SK-N-SH (cell line): ENCODE measurements around the gene SLC25A47. TPM values are rescaled to one million over a fixed set of nuclear protein-coding genes. Genes with fewer than 3 reads are reported as not detected.

Experiments
- CTCF ChIA-PET: fragments of 300-600, 350-600 bp; formaldehyde crosslinking; extraction: SDS; loops from one replicate; lab custom pipeline; 2021; lab: Yijun Ruan, JAX
- POLR2A ChIA-PET: fragments of 350-600 bp; sonication (Branson Sonifier 250); formaldehyde crosslinking; extraction: SDS; loops from one replicate; lab custom pipeline; 2020; ENCODE audit warnings: antibody characterized with exemption, inconsistent platforms; lab: Yijun Ruan, JAX
- DNase-seq: peaks from one replicate; pipeline ENCODE4 v3.0.0; 2012
- H2AFZ ChIP-seq: fragments of 200-600 bp; sonication (generic); 2 replicates; pipeline ENCODE4 v1.8.1; 2016; ENCODE audit warnings: antibody characterized with exemption, mild to moderate bottlenecking, low read depth
- H3F3A ChIP-seq: fragments of 200-600 bp; sonication (generic); replicated peaks from 2 replicates; pipeline ENCODE3; 2016; ENCODE audit warnings: antibody characterized with exemption, mild to moderate bottlenecking; ENCODE audit not compliant: insufficient read depth
- H3K27ac ChIP-seq, 2 experiments: fragments of 200-500 bp in 1 of 2; fragments of 200-600 bp in 1 of 2; sonication (Bioruptor generic) in 1 of 2; sonication (generic), shearing (Covaris generic) in 1 of 2; 2 replicates each; pipeline versions ENCODE4 v1.5.1 to v1.6.1; 2014 to 2016; ENCODE audit warnings: low read depth in 2 of 2, inconsistent platforms in 1 of 2, low read length in 1 of 2, mild to moderate bottlenecking in 1 of 2, mixed read lengths in 1 of 2
- H3K27me3 ChIP-seq: fragments of 200-600 bp; sonication (generic), shearing (Covaris generic); 2 replicates; pipeline ENCODE4 v1.6.1; 2016; ENCODE audit warnings: mixed run types; ENCODE audit not compliant: insufficient read depth
- H3K36me3 ChIP-seq, 2 experiments: fragments of 200-500 bp in 1 of 2; fragments of 200-600 bp in 1 of 2; sonication (Bioruptor generic) in 1 of 2; sonication (generic) in 1 of 2; replicated peaks in 1 of 2; 2 replicates each; pipeline versions ENCODE3 to v1.5.1; 2014 to 2016; ENCODE audit warnings: low read length in 1 of 2, mild to moderate bottlenecking in 1 of 2; ENCODE audit not compliant: insufficient read depth in 2 of 2, control insufficient read depth in 1 of 2
- H3K4me1 ChIP-seq, 2 experiments: fragments of 200-500 bp in 1 of 2; fragments of 200-600 bp in 1 of 2; sonication (Bioruptor generic) in 1 of 2; sonication (generic), shearing (Covaris generic) in 1 of 2; 2 replicates each; pipeline versions ENCODE4 v1.5.1 to v1.6.1; 2014 to 2016; ENCODE audit warnings: low read depth in 1 of 2, low read length in 1 of 2, mixed run types in 1 of 2; ENCODE audit not compliant: insufficient read depth in 2 of 2, control insufficient read depth in 1 of 2
- H3K4me2 ChIP-seq: fragments of 200-600 bp; sonication (generic), shearing (Covaris generic); 2 replicates; pipeline ENCODE4 v1.6.1; 2017; ENCODE audit warnings: mixed run types
- H3K4me3 ChIP-seq, 2 experiments: fragments of 200-500 bp in 1 of 2; fragments of 200-600 bp in 1 of 2; sonication (Bioruptor generic) in 1 of 2; sonication (generic), shearing (Covaris generic) in 1 of 2; 2 replicates each; pipeline versions ENCODE4 v1.5.1 to v1.8.1; 2014 to 2016; ENCODE audit warnings: low read depth in 2 of 2, inconsistent platforms in 1 of 2, low read length in 1 of 2, mild to moderate bottlenecking in 1 of 2, mixed read lengths in 1 of 2, moderate library complexity in 1 of 2
- H3K79me2 ChIP-seq: fragments of 200-600 bp; sonication (generic); 2 replicates; pipeline ENCODE4 v1.8.1; 2017; ENCODE audit warnings: mild to moderate bottlenecking; ENCODE audit not compliant: insufficient read depth
- H3K9ac ChIP-seq: fragments of 200-600 bp; sonication (generic); 2 replicates; pipeline ENCODE4 v1.6.1; 2017; ENCODE audit warnings: mixed run types
- H3K9me2 ChIP-seq: fragments of 200-600 bp; sonication (generic); 2 replicates; pipeline ENCODE4 v1.6.1; 2017; ENCODE audit warnings: mixed run types
- H3K9me3 ChIP-seq: fragments of 200-600 bp; sonication (generic); 2 replicates; pipeline ENCODE4 v1.6.1; 2017; ENCODE audit warnings: mixed run types, mild to moderate bottlenecking, moderate library complexity
- H4K20me1 ChIP-seq: fragments of 200-600 bp; sonication (generic); 2 replicates; pipeline ENCODE4 v1.6.1; 2017; ENCODE audit warnings: mild to moderate bottlenecking, mixed run types; ENCODE audit not compliant: insufficient read depth
- CHD2 ChIP-seq: fragments of 150-350 bp; IDR thresholded peaks from 2 replicates; pipeline ENCODE4 v1.6.1; 2018; ENCODE audit warnings: low read length; ENCODE audit not compliant: partially characterized antibody
- CTCF ChIP-seq: fragments of 200-600 bp; sonication (generic); IDR thresholded peaks from 2 replicates; pipeline ENCODE4 v1.6.1; 2017; ENCODE audit warnings: antibody characterized with exemption, mild to moderate bottlenecking, moderate library complexity
- EP300 ChIP-seq, 2 experiments: IDR thresholded peaks; 2 replicates each; pipeline versions ENCODE4 v1.4.0 to v1.6.1; 2012; ENCODE audit warnings: borderline replicate concordance in 1 of 2, low read depth in 1 of 2, low read length in 1 of 2
- EZH2phosphoT487 ChIP-seq: fragments of 200-600 bp; sonication (generic); IDR thresholded peaks from 2 replicates; pipeline ENCODE4 v1.6.1; 2017; ENCODE audit warnings: low read depth, mixed run types, mild to moderate bottlenecking, antibody characterized with exemption, moderate library complexity, borderline replicate concordance
- FOSL2 ChIP-seq: IDR thresholded peaks from 2 replicates; pipeline ENCODE4 v1.4.0; 2012; ENCODE audit warnings: low read depth, mild to moderate bottlenecking, moderate library complexity, borderline replicate concordance
- FOXJ3 ChIP-seq: sonication (generic); formaldehyde crosslinking; IDR thresholded peaks from 2 replicates; pipeline ENCODE4 v1.5.1; 2020; ENCODE audit warnings: mild to moderate bottlenecking, missing genetic modification reagents
- FOXM1 ChIP-seq: IDR thresholded peaks from 2 replicates; pipeline ENCODE4 v1.4.0; 2012; ENCODE audit warnings: low read depth, mild to moderate bottlenecking
- MAX ChIP-seq: IDR thresholded peaks from 2 replicates; pipeline ENCODE4 v1.4.0; 2012; ENCODE audit warnings: low read depth
- MEF2A ChIP-seq: IDR thresholded peaks from 2 replicates; pipeline ENCODE4 v1.4.0; 2012; ENCODE audit warnings: low read depth, borderline replicate concordance
- MXI1 ChIP-seq: IDR thresholded peaks from 2 replicates; pipeline ENCODE4 v1.6.1; 2012; ENCODE audit warnings: mild to moderate bottlenecking, low read depth, low read length, improper control_type of control experiment
- POLR2AphosphoS5 ChIP-seq: IDR thresholded peaks from 2 replicates; pipeline ENCODE4 v1.6.1; 2012; ENCODE audit warnings: low read depth, low read length
- RAD21 ChIP-seq: IDR thresholded peaks from 2 replicates; pipeline ENCODE4 v1.6.1; 2012; ENCODE audit warnings: mild to moderate bottlenecking, low read length
- RFX5 ChIP-seq: IDR thresholded peaks from 2 replicates; pipeline ENCODE4 v1.6.1; 2012; ENCODE audit warnings: mild to moderate bottlenecking, improper control_type of control experiment, low read length
- SMC3 ChIP-seq: IDR thresholded peaks from 2 replicates; pipeline ENCODE4 v1.6.1; 2012; ENCODE audit warnings: low read depth, low read length, improper control_type of control experiment
- USF1 ChIP-seq: IDR thresholded peaks from 2 replicates; pipeline ENCODE4 v1.4.0; 2012; ENCODE audit warnings: low read depth, borderline replicate concordance
- USF2 ChIP-seq: fragments of 150-350 bp; IDR thresholded peaks from 2 replicates; pipeline ENCODE4 v1.6.1; 2017; ENCODE audit warnings: antibody characterized with exemption, low read length, low read depth, borderline replicate concordance
- YY1 ChIP-seq: IDR thresholded peaks from 2 replicates; pipeline ENCODE4 v1.4.0; 2012; ENCODE audit warnings: low read depth, mild to moderate bottlenecking
- WGBS: methylation state at CpG from one replicate; pipeline ENCODE4 v1.1.6; 2017; ENCODE audit warnings: low lambda C conversion rate; 5-methylcytosine and 5-hydroxymethylcytosine counted together
- polyA plus RNA-seq, 3 experiments: library from polyadenylated mRNA; depleted of rRNA; stranded (reverse); fragments of >200 nt; gene quantifications; 2 replicates each; pipeline ENCODE4 v1.2.3, GENCODE V29; 2012
- TF ChIP-seq, protein P1 (sequence below): IDR thresholded peaks from 2 replicates; pipeline ENCODE4; 2012

SLC25A47 gene
- polyA plus RNA-seq, 1 of the 3 experiments (the other 2 are of a cell fraction): not detected

- ChIA-PET CTCF (no interaction called here), POLR2A (no interaction called here)
- H2AFZ ChIP-seq: no peak overlapping the region
- no CpG with 5 or more reads among the region's 8 CpGs for WGBS
- no peak overlapping the region for H3K4me3 ChIP-seq
- H3K27me3 ChIP-seq: no peaks in the 10 kb centered on the region
- no peak overlapping the region for H3K27ac ChIP-seq
- no peaks in the 10 kb centered on the region for H3K36me3 ChIP-seq
- H4K20me1 ChIP-seq: no peaks in the 10 kb centered on the region
- no peak overlapping the region for H3K4me2 ChIP-seq
- no peak overlapping the region for H3K9ac ChIP-seq
- no peak for DNase-seq
- no peaks in the 10 kb centered on the region for H3K79me2 ChIP-seq
- H3K4me1 ChIP-seq: no peaks in the 10 kb centered on the region; a peak in 1 of 4 replicates
- TF ChIP-seq USF2 (no peak), USF1 (no peak), EZH2phosphoT487 (no peak), MXI1 (no peak), CTCF (no peak), POLR2AphosphoS5 (no peak), FOXJ3 (CRISPR knock-in tag) (no peak), SMC3 (no peak), EP300 (IDR thresholded peaks at IDR 0.05; ENCODE audit: borderline replicate concordance in 1 of 2, low read depth in 1 of 2, low read length in 1 of 2) (no peak), RAD21 (no peak), FOXM1 (no peak), MAX (no peak), FOSL2 (no peak), RFX5 (no peak), CHD2 (no peak), MEF2A (no peak), YY1 (no peak)
- TF ChIP-seq, protein P1, sequence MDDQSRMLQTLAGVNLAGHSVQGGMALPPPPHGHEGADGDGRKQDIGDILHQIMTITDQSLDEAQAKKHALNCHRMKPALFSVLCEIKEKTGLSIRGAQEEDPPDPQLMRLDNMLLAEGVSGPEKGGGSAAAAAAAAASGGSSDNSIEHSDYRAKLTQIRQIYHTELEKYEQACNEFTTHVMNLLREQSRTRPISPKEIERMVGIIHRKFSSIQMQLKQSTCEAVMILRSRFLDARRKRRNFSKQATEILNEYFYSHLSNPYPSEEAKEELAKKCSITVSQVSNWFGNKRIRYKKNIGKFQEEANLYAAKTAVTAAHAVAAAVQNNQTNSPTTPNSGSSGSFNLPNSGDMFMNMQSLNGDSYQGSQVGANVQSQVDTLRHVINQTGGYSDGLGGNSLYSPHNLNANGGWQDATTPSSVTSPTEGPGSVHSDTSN: no peak
- no peaks in the 10 kb centered on the region for H3K9me2 ChIP-seq
- no peaks in the 10 kb centered on the region for H3F3A ChIP-seq
- H3K9me3 ChIP-seq: no peaks in the 10 kb centered on the region
Observed at GRCh38 chr14:100323942-100324307, 786 bp downstream of the SLC25A47 start.
